ENCODE results near the gene CD99. TPM values are rescaled to one million over a fixed set of nuclear protein-coding genes. Genes with fewer than 3 reads are reported as not detected.
"Not testable (repeated sequence)": the region's sequence is repeated elsewhere in the genome, so short reads cannot be mapped to it uniquely, and the experiment has no call there.

The CD99 gene
- total RNA-seq, 1 donor from 2014 or later, result 714 TPM

- H3K9me3 Mint-ChIP-seq (ENCODE audit: unreplicated experiment), result peaks cover 3% of the 10 kb centered on the region
- H3K4me1 Mint-ChIP-seq (ENCODE audit: unreplicated experiment), result peaks cover 10% of the 10 kb centered on the region
- H3K4me3 Mint-ChIP-seq (ENCODE audit: unreplicated experiment), result no peak overlapping the region
- TF ChIP-seq, protein P1, sequence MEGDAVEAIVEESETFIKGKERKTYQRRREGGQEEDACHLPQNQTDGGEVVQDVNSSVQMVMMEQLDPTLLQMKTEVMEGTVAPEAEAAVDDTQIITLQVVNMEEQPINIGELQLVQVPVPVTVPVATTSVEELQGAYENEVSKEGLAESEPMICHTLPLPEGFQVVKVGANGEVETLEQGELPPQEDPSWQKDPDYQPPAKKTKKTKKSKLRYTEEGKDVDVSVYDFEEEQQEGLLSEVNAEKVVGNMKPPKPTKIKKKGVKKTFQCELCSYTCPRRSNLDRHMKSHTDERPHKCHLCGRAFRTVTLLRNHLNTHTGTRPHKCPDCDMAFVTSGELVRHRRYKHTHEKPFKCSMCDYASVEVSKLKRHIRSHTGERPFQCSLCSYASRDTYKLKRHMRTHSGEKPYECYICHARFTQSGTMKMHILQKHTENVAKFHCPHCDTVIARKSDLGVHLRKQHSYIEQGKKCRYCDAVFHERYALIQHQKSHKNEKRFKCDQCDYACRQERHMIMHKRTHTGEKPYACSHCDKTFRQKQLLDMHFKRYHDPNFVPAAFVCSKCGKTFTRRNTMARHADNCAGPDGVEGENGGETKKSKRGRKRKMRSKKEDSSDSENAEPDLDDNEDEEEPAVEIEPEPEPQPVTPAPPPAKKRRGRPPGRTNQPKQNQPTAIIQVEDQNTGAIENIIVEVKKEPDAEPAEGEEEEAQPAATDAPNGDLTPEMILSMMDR (IDR thresholded peaks at IDR 0.05; ENCODE audit: unreplicated experiment), result no peak
- H3K27ac Mint-ChIP-seq (ENCODE audit: unreplicated experiment), result no peak overlapping the region
- no peak for DNase-seq (ENCODE audit: low spot score)
- peaks cover 25% of the 10 kb centered on the region for H3K36me3 Mint-ChIP-seq (ENCODE audit: low read depth, unreplicated experiment)
- peaks cover 2% of the 10 kb centered on the region for H3K27me3 Mint-ChIP-seq (ENCODE audit: unreplicated experiment)
These were observed 78.5 kb downstream of the CD99 start for GRCh38 chrX:2769615-2770014.

GRCh38 chrX:2773166-2774055 lies 82.3 kb downstream of the CD99 start:
- DNase-seq (ENCODE audit: low spot score); H3K9me3 Mint-ChIP-seq (ENCODE audit: unreplicated experiment); H3K4me3 Mint-ChIP-seq (ENCODE audit: unreplicated experiment); H3K27ac Mint-ChIP-seq (ENCODE audit: unreplicated experiment); H3K27me3 Mint-ChIP-seq (ENCODE audit: unreplicated experiment); H3K4me1 Mint-ChIP-seq (ENCODE audit: unreplicated experiment): not testable (repeated sequence)
- H3K36me3 Mint-ChIP-seq (ENCODE audit: low read depth, unreplicated experiment), result peaks cover 18% of the 10 kb centered on the region

DNA sequence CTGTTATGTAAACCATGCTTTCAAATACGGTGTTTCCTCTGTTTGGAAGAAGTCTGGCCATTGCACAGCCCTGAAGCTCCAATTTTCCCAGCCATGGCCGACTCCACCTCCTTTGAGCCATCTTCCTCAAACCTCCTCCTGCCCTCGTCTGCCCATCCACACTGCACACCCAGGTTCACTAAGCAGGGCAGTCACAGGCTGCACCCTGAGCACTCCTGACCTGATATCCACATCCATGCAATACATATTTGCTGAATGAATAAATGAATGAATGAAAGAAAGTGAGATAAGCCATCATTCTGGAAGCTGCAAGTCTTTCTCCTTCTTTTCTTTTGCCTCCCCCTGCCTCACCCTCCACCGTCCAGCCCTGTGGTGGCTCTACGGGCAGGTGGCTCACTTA lies 83.0 kb downstream of the CD99 start:
- Mint-ChIP-seq H3K4me3 (ENCODE audit: unreplicated experiment) (no peak overlapping the region), H3K9me3 (ENCODE audit: unreplicated experiment) (peaks cover 4% of the 10 kb centered on the region), H3K27me3 (ENCODE audit: unreplicated experiment) (no peaks in the 10 kb centered on the region), H3K4me1 (ENCODE audit: unreplicated experiment) (peaks cover 3% of the 10 kb centered on the region), H3K27ac (ENCODE audit: unreplicated experiment) (no peak overlapping the region), H3K36me3 (ENCODE audit: low read depth, unreplicated experiment) (peaks cover 16% of the 10 kb centered on the region)
- no peak for DNase-seq (ENCODE audit: low spot score)
- TF ChIP-seq, protein P1 (IDR thresholded peaks at IDR 0.05; ENCODE audit: unreplicated experiment), result no peak

- no peak overlapping the region for H3K27ac Mint-ChIP-seq (ENCODE audit: unreplicated experiment)
- DNase-seq (ENCODE audit: low spot score), result no peak
- H3K4me3 Mint-ChIP-seq (ENCODE audit: unreplicated experiment), result no peak overlapping the region
- peaks cover 10% of the 10 kb centered on the region for H3K36me3 Mint-ChIP-seq (ENCODE audit: low read depth, unreplicated experiment)
- H3K4me1 Mint-ChIP-seq (ENCODE audit: unreplicated experiment), result no peaks in the 10 kb centered on the region
- H3K9me3 Mint-ChIP-seq (ENCODE audit: unreplicated experiment), result peaks cover 4% of the 10 kb centered on the region
- TF ChIP-seq, protein P1 (IDR thresholded peaks at IDR 0.05; ENCODE audit: unreplicated experiment), result no peak
- no peaks in the 10 kb centered on the region for H3K27me3 Mint-ChIP-seq (ENCODE audit: unreplicated experiment)
These were observed 83.7 kb downstream of the CD99 start for GRCh38 chrX:2774776-2775175.

- H3K4me3 Mint-ChIP-seq (ENCODE audit: unreplicated experiment); H3K27ac Mint-ChIP-seq (ENCODE audit: unreplicated experiment); DNase-seq (ENCODE audit: low spot score); H3K4me1 Mint-ChIP-seq (ENCODE audit: unreplicated experiment); H3K9me3 Mint-ChIP-seq (ENCODE audit: unreplicated experiment); H3K27me3 Mint-ChIP-seq (ENCODE audit: unreplicated experiment); H3K36me3 Mint-ChIP-seq (ENCODE audit: low read depth, unreplicated experiment): not testable (repeated sequence)
These were observed 89.6 kb downstream of the CD99 start for GRCh38 chrX:2780472-2781225.

DNA sequence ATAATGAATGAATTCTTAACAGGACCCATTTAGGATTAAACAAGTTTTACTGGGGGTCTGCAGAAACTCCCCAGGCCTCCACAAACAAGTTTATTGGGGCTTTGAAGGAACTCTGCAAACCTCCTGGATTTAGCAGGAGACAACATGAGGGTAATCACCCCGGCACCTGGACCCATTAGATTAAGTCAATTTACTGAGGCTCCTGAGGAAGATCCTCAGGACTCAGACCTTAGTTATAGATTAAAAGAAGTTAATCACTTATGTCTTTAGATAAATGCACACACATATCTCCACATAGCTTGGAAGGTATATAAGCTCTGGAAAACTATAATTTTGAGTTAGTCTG lies 90.1 kb downstream of the CD99 start:
- no peak overlapping the region for H3K4me3 Mint-ChIP-seq (ENCODE audit: unreplicated experiment)

More for the DNA sequence above, 90.1 kb downstream of the CD99 start:
- H3K4me1 Mint-ChIP-seq (ENCODE audit: unreplicated experiment), result no peaks in the 10 kb centered on the region
- TF ChIP-seq, protein P1 (IDR thresholded peaks at IDR 0.05; ENCODE audit: unreplicated experiment), result no peak
- H3K36me3 Mint-ChIP-seq (ENCODE audit: low read depth, unreplicated experiment), result no peaks in the 10 kb centered on the region
- no peaks in the 10 kb centered on the region for H3K9me3 Mint-ChIP-seq (ENCODE audit: unreplicated experiment)
- no peak for DNase-seq (ENCODE audit: low spot score)
- no peak overlapping the region for H3K27ac Mint-ChIP-seq (ENCODE audit: unreplicated experiment)
- peaks cover 4% of the 10 kb centered on the region for H3K27me3 Mint-ChIP-seq (ENCODE audit: unreplicated experiment)
